ENCODE measurements around the gene CASD1. TPM values are rescaled to one million over a fixed set of nuclear protein-coding genes. Genes with fewer than 3 reads are reported as not detected.

The CASD1 gene
- total RNA-seq, 1 experiment from 2014 or later = 5.8 TPM

DNA sequence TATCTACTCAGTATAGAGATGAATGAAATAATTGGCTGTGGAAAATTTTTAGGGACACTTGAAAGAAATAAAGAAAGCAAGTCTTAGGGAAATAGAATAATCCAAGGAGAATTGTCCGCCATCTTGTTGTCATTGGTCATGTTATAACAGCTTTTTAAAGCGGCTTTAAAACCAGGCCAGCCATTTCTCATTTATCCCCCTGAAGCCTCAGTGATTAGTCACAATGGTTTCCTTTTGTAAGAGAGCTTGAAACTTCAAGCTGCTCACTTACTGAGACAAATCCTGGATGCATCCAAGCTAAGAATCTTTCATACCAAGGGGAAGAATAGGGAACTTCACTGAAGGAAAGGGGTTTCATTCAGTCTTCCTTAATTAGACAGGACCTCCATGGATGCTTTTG lies 78.5 kb downstream of the CASD1 start (continued):
- no peak for TF ChIP-seq TCF7L2 (IDR thresholded peaks at IDR 0.05; ENCODE audit: borderline replicate concordance, extremely low read depth, insufficient read depth, insufficient read length)

DNA sequence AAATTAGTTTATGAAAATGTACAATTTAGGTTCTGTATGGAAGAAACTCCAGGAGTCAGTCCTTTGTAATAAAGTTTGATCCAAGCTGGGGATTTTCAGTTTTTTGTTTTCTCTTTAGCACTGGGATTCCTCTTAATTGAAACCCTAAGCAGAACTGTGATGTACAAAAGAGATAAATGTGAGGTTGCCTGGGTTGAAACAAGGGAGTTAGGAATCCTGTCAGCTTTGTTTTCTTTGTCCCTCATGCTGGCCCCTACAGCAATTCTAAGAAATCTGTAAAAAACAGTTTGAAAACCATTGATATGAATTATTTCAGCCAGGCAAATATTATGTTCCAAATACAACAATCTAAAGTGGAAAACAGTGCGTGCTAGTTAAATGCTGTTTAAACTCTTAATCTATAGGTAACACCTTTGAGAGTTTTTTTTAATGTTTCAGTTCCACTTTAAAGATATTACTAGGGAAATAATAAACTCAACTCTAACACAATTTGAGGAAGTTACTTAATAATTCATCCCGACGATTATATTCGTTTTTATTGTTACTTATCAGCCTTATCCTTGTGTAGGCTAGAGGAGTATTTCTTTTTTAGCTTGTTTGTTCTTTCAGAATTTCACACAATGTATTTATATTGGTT lies 81.0 kb downstream of the CASD1 start:
- ChIA-PET RAD21 (ENCODE audit: low non-redundant PET in 1 of 2, low total read pairs in 2 of 2, uncharacterized antibody in 2 of 2, unreplicated experiment in 2 of 2) (no interaction called here), POLR2A (no interaction called here), CTCF (no interaction called here)
- Histone ChIP-seq H3K36me3 (ENCODE audit: control insufficient read depth in 1 of 2, insufficient read depth in 2 of 2, low read length in 2 of 2) (no peaks in the 10 kb centered on the region), H3K9me3 (ENCODE audit: control insufficient read depth in 1 of 2, insufficient read depth in 1 of 2, low read depth in 1 of 2, low read length in 2 of 2) (no peaks in the 10 kb centered on the region), H3K4me3 (replicated peaks in 1 of 2; ENCODE audit: low read depth in 1 of 2, low read length in 2 of 2) (no peak overlapping the region), H2AFZ (ENCODE audit: low read depth, low read length, poor library complexity, severe bottlenecking) (no peak overlapping the region), H3K27ac (ENCODE audit: low read depth, low read length) (no peak overlapping the region), H3K79me2 (ENCODE audit: insufficient read depth, low read length) (no peaks in the 10 kb centered on the region), H3K27me3 (ENCODE audit: insufficient read depth, low read length) (no peaks in the 10 kb centered on the region), H4K20me1 (ENCODE audit: insufficient read depth) (no peaks in the 10 kb centered on the region), H3K4me1 (ENCODE audit: control insufficient read depth in 1 of 2, insufficient read depth in 2 of 2, low read length in 2 of 2) (no peaks in the 10 kb centered on the region), H3K9me2 (ENCODE audit: insufficient read depth) (no peaks in the 10 kb centered on the region), H3K4me2 (ENCODE audit: low read length) (no peak overlapping the region), H3K9ac (ENCODE audit: low read length) (no peak overlapping the region)
- DNase-seq (ENCODE audit: low read depth, low spot score) = no peak
- intact Hi-C loops (cut with micrococcal nuclease) = no loop called here
- TF ChIP-seq, protein P1, sequence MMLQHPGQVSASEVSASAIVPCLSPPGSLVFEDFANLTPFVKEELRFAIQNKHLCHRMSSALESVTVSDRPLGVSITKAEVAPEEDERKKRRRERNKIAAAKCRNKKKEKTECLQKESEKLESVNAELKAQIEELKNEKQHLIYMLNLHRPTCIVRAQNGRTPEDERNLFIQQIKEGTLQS (IDR thresholded peaks at IDR 0.05) = no peak
- TF ChIP-seq ELF1 (IDR thresholded peaks at IDR 0.05; ENCODE audit: borderline replicate concordance, low read depth) = no peak
- TF ChIP-seq, protein P2, sequence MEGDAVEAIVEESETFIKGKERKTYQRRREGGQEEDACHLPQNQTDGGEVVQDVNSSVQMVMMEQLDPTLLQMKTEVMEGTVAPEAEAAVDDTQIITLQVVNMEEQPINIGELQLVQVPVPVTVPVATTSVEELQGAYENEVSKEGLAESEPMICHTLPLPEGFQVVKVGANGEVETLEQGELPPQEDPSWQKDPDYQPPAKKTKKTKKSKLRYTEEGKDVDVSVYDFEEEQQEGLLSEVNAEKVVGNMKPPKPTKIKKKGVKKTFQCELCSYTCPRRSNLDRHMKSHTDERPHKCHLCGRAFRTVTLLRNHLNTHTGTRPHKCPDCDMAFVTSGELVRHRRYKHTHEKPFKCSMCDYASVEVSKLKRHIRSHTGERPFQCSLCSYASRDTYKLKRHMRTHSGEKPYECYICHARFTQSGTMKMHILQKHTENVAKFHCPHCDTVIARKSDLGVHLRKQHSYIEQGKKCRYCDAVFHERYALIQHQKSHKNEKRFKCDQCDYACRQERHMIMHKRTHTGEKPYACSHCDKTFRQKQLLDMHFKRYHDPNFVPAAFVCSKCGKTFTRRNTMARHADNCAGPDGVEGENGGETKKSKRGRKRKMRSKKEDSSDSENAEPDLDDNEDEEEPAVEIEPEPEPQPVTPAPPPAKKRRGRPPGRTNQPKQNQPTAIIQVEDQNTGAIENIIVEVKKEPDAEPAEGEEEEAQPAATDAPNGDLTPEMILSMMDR (IDR thresholded peaks at IDR 0.05 in 2 of 3, conservative IDR thresholded peaks at IDR 0.05 in 1 of 3; ENCODE audit: borderline replicate concordance in 1 of 3, insufficient read depth in 1 of 3, low read depth in 2 of 3, low read length in 2 of 3) = no peak
- no peak for TF ChIP-seq SP1 (IDR thresholded peaks at IDR 0.05; ENCODE audit: low read depth)
- TF ChIP-seq, protein P3, sequence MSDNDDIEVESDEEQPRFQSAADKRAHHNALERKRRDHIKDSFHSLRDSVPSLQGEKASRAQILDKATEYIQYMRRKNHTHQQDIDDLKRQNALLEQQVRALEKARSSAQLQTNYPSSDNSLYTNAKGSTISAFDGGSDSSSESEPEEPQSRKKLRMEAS (IDR thresholded peaks at IDR 0.05) = no peak
- no peak for TF ChIP-seq SRF (IDR thresholded peaks at IDR 0.05; ENCODE audit: low read depth)
- TF ChIP-seq POLR2A (IDR thresholded peaks at IDR 0.05; ENCODE audit: borderline replicate concordance, extremely low read depth, insufficient read depth, insufficient read length) = no peak
- no peak for TF ChIP-seq FOSL1 (IDR thresholded peaks at IDR 0.05; ENCODE audit: low read depth)
- no peak for TF ChIP-seq YY1 (IDR thresholded peaks at IDR 0.05; ENCODE audit: extremely low read depth, insufficient replicate concordance, low read depth, low read length)
- TF ChIP-seq SIN3A (IDR thresholded peaks at IDR 0.05; ENCODE audit: low read depth) = no peak
- TF ChIP-seq ZFX (IDR thresholded peaks at IDR 0.05) = no peak
- TF ChIP-seq EZH2phosphoT487 (IDR thresholded peaks at IDR 0.05; ENCODE audit: borderline replicate concordance) = no peak
- TF ChIP-seq RAD21 (IDR thresholded peaks at IDR 0.05; ENCODE audit: low read depth) = no peak
- no peak for TF ChIP-seq CEBPB (IDR thresholded peaks at IDR 0.05; ENCODE audit: low read depth)
- no peak for TF ChIP-seq CBX3 (IDR thresholded peaks at IDR 0.05; ENCODE audit: low read depth)
- TF ChIP-seq EGR1 (IDR thresholded peaks at IDR 0.05; ENCODE audit: low read depth) = no peak
- TF ChIP-seq TCF7L2 (IDR thresholded peaks at IDR 0.05; ENCODE audit: borderline replicate concordance, extremely low read depth, insufficient read depth, insufficient read length) = no peak
- TF ChIP-seq EZH2 (IDR thresholded peaks at IDR 0.05) = no peak
- no peak for ATAC-seq
- BruUV-seq (replicated peaks) = no TSS peak
